RPMI8226 (cell line): ENCODE results near the gene SLC38A10.

Experiments used
- DNase-seq: peaks from one replicate; pipeline ENCODE4 v3.0.0-alpha.2; 2015

Gene SLC38A10

DNA sequence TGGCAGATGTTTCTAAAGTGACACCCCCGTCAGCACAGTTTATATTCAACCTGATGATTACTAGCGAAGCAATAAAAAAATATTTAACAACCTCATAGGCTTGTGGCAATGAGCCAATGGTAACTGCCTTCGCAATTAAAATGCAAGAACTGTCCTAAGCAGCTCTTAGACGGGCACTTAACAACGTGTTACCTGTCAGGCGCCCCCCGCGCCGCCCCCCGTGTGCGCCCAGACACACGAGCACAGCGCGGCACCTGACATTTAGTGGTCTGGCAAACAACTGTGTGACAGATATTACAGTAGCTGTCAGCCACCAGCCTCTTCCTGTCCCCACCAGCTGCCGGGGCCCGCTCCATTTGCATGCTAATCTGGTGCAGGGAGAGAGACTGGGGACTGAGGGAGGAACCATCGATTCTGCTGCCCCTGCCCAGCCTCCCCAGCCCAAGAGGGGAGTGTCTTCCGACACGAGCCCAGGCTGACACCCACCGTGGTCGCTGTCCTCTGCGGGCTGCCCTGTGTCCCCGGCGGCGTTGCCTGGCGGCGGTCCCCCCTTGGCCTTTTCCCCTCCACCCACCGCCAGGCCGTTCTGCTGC lies 43.3 kb downstream of the SLC38A10 start:
- no peak for DNase-seq

GRCh38 chr17:81251094-81251708 lies 43.9 kb downstream of the SLC38A10 start:
- DNase-seq = no peak

GRCh38 chr17:81250286-81251093 lies 44.6 kb downstream of the SLC38A10 start:
- no peak for DNase-seq

DNA sequence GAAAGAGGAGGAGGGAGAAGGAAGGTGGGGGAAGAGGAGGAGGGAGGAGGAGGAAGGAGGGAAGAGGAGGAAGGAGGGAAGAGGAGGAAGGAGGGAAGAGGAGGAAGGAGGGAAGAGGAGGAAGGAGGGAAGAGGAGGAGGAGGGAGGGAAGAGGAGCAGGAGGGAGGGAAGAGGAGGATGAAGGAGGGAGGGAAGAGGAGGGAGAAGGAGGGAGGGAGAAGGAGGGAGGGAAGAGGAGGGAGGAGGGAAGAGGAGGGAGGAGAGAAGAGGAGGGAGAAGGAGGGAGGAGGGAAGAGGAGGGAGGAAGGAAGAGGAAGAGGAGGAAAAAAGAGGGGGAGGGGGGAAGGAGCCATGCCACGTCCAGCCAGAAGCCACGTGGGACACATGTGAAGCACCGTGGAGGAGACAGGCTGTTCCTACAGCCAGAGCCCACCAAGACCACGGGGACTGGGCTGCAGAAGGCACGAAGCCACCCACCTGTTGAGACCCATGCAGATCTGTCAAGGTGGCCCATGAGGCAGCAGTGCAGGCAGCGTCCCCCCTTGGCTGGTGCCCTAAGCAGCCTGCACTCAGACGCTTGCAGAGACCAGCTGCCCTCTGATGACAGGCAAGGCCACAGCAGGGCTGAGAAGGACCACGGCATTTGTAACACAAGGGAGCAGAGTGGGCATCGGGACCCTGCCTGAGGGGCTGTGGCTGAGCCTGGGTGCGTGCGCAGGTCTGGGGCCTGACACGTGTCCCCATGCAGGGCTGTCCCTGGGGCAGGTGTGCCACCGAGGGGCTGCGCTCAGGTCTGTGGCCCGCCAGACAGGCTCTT lies 45.7 kb downstream of the SLC38A10 start:
- no peak for DNase-seq

DNA sequence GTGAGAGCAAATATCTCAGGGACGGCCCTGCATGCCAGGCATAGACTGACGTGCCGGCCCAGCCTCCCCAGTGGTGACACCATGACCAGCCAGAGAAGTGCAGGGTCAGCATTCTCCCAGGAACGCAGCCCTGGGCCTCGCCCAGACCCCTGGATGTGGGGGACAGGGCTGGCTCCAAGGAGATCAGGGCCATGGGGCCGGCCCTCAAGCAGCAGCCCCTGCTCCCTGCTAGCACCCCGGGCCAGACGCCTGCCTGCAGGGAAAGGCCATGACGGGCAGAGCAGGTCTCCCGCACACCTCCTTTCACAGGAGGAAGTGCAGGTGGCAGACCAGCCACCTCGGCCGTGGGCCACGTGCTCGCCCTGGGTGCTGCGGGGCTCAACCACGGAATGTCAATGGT lies 46.5 kb downstream of the SLC38A10 start:
- no peak for DNase-seq

GRCh38 chr17:81247339-81247990 lies 47.6 kb downstream of the SLC38A10 start:
- DNase-seq = no peak

DNA sequence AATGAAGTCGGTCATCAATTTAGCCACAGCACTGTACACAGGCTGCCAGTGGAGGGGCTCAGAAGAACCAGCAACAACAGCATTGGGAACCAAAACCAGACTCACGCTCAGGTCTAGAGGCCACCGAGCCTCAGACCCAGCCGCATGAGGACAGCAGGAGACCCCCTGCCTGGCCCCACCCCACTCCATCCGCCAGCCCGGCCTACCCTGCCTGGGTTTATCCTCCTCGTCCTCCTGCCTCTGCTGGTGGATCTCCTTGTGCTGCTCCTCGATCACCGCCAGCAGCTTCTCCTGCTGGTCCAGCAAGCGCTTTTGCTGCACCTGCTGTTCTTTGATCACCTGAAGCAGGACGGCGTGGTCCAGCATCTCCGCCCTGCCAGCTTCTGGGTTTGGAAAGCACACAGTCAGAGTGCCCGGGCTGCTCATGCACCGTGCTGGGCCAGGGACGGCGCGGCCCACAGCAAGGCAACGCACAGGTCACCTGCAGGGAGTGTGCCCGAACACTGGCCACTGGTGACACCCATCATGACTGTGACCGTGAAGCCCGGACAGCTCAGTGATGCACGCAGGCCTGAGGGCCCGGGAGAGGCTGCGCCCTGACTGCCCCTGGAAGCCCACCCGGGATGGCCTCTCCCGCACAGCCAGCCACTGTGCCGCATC lies 48.3 kb downstream of the SLC38A10 start:
- DNase-seq = no peak

DNA sequence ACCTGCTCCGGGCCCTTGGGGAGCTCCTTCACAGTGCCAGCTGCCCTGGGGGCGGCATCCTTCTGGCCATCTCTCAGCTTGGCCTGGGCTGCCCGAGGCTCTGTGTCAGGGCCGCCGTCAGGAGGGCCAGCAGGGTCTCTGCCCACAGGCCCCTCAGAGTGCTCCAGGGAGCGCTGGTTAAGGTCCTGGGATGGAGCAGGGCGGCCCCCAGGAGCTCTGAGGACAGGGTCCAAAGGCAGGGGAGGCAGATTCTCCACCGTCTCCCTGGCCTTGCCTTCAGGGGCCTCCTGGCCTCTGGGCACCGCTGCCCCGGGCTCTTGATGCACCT lies 48.8 kb downstream of the SLC38A10 start:
- no peak for DNase-seq

- no peak for DNase-seq
These were observed 49.3 kb downstream of the SLC38A10 start for GRCh38 chr17:81245665-81246342.

- no peak for DNase-seq
These were observed 50.0 kb downstream of the SLC38A10 start for GRCh38 chr17:81245024-81245664.

DNA sequence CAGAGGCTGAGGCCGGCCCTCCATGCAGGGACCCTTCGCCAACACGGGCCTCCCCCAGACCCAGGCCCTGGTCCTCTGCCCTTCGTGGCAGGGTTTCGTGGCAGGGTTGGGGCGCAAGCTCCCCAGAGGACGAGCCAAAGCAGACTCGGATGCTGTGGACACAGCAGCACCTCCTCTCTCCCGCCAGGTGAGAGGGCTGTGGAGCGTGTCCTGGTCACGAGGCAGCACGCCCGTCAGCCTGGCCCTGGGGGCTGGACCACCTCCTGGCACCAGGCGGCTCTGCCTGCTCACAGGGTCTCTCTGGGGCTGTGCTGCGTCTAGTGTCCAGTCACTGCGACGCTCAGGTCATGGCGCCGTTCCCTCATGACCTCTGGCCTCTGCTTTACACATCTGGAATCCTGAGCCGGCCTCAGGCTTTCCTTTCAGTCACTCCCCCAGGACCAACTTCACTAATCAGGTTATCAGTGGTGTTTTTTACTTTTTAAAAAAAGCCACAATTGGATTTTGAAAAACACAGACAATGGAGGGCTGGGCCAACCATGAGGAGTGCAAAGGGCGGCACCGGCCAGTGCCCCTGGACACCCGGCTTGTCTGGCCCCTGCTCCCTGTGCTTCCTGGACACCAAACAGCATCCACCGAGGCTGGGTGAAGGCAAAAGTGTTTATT lies 50.6 kb downstream of the SLC38A10 start:
- DNase-seq = no peak

DNA sequence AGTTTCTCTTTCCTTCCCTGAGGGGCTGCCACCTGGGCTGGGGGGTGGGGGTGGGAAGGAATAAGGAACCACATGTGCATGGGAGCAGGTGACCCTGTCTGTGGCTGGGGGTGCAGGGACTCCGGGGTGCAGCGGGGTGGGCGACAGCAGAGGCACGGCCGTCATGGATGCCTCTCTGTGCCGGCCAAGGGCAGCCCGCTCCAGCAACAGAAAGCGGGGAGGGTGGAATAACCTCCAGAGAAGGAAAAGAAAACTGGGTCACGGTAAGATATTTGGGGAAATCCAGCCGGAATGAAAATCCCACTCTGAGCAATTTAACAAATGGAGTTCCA lies 51.8 kb downstream of the SLC38A10 start:
- no peak for DNase-seq

DNA sequence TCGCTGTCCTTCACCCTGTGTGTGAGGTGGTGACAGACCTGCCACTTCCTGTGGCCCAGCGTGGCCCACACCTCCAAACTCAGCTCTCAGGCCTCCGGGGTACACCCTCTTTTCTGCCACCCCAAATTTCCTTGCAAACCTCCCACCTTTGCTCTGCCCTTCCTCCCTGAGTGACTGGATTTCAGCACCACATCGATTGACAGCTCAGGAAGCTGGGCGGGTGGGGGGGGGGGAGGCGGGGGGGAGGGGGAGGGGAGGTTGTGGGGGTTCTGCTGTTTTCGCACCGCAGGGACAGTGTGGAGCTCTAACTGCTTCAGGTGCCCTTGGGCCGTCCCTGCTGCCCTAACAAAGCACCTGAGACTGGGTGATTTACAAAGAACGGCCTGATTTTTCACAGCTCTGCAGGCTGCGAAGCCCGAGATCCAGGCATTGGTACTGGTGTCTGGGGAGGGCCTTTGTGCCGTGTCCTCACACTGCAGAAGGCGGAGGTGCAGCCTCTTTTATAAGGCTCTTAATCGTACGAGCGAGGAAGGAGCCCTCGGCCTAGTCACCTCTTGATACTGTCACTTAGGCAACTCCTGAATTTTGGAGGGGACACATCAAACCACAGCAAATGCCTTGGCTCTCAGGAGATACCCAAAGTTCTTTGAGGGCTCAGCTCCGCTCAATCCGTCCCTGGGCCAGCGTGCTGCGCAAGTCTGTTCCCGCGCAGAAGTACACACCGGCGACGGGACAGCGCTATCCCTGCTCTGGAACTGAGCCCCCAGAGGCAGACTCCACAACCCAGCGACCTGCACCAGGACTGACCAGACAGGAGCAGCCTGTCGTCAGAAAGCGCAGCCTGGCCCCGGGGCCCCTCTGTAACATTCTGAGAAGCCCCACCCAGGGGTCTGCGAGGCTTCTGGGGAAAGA lies 52.4 kb downstream of the SLC38A10 start:
- no peak for DNase-seq

DNA sequence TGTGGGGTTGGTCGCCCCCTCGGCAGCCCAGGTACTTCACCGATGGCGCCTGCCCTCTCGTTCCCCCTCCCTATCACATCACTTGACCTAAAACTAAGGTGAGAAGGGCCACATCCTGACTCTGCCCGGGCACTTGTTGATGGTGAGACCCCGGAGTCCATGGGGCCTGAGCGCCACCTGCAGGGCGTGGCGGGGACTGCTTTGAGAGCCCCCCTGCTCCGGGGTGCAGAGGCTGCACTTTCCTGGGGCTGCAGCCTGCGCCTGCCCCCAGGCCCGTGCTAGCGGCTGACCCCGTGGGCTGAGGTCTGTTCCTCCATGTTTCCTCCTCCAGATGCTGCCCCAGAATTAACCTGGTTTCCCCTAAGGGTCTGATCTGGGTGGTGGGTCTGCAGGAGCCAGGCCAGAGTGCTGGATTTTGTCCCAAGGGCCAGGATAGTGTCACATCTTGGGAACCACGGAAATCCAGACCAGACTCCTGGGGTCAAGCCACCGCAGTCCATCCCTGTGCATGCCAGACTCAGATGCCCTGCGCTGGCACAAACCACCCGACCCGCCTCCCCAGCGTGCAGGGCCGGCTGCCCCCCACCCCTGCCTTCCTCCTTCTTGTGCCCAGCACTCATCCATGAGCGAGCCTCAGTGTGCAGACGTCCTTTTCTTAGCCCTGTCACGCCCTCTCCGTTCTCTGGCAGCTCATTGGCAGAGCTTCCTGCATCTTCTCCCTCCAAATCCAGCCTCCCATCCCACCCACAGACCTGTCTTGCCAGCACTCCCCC lies 53.3 kb downstream of the SLC38A10 start:
- DNase-seq = peak; percentile 57

DNA sequence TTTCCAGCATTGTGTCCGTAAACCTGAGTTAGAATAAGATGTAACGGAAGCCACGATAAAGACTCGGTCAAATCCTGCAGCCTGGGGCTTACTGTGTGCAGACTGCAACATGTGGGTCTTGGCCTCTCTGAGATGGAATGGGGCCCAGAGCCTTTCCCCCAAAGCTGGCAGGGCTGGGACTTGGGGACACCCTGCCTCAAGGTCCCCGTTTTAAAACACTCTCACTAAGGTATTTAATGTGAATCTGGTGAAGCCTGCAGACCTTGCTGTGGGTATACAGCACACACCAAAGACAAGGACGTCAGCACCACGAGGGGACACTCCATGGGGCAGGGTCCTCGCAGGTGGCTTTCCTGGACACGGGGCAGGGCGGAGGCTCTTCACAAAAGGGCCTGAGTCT lies 53.9 kb downstream of the SLC38A10 start:
- no peak for DNase-seq

DNA sequence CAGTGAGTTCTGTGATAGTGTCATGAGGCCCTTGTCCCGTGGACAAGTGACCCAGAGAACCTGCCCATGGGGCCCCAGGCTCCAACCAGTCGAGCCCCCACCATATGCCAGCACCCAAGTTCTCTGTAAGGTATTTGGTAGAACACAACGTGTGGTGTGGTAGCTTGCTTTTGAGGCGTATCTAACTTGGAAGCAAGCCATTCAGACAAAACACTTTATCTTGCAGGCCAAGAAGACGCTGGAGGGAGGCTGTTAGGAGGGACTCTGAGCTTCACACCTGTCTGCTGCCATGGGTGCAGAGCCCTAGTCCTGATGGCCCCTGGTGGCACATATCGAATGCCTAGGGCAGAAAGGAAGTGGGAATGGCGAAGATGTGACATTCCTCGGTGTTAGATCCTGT lies 54.3 kb downstream of the SLC38A10 start:
- DNase-seq = no peak

- DNase-seq = peak; percentile 69
These were observed 55.2 kb downstream of the SLC38A10 start for GRCh38 chr17:81239714-81240555.
